HG03025 (cell line): ENCODE measurements around the gene PREX1.
"Not testable (repeated sequence)": the region's sequence is repeated elsewhere in the genome, so short reads cannot be mapped to it uniquely, and the experiment has no call there.

ENCODE experiments used
- ATAC-seq: cut with Tn5 transposase; IDR thresholded peaks from one replicate; pipeline ENCODE4 v1.9.1; 2021; ENCODE audit warnings: mild to moderate bottlenecking, moderate library complexity; ENCODE audit not compliant: unreplicated experiment, low FRiP score

Gene PREX1

GRCh38 chr20:48779435-48779834 is 48.4 kb downstream of the PREX1 start:
- ATAC-seq = no peak

GRCh38 chr20:48777821-48778220 is 50.0 kb downstream of the PREX1 start:
- no peak for ATAC-seq

GRCh38 chr20:48777005-48777404 is 50.8 kb downstream of the PREX1 start:
- no peak for ATAC-seq

GRCh38 chr20:48776306-48776705 is 51.5 kb downstream of the PREX1 start:
- no peak for ATAC-seq

GRCh38 chr20:48775545-48775944 is 52.3 kb downstream of the PREX1 start:
- not testable (repeated sequence) for ATAC-seq

GRCh38 chr20:48774696-48775095 is 53.1 kb downstream of the PREX1 start:
- no peak for ATAC-seq

- ATAC-seq = no peak
Observed at GRCh38 chr20:48773837-48774418, 53.9 kb downstream of the PREX1 start.

- ATAC-seq = no peak
Observed at GRCh38 chr20:48772183-48772976, 55.4 kb downstream of the PREX1 start.

GRCh38 chr20:48771542-48771941 is 56.3 kb downstream of the PREX1 start:
- ATAC-seq = no peak

GRCh38 chr20:48770700-48771442 is 56.9 kb downstream of the PREX1 start:
- ATAC-seq = no peak

- ATAC-seq = no peak
Observed at GRCh38 chr20:48769069-48769983, 58.5 kb downstream of the PREX1 start.

- ATAC-seq = no peak
Observed at GRCh38 chr20:48766961-48767960, 60.5 kb downstream of the PREX1 start.

- ATAC-seq = no peak
Observed at GRCh38 chr20:48766205-48766604, 61.6 kb downstream of the PREX1 start.

GRCh38 chr20:48765359-48765758 is 62.4 kb downstream of the PREX1 start:
- ATAC-seq = no peak

- ATAC-seq = no peak
Observed at GRCh38 chr20:48763216-48763914, 64.4 kb downstream of the PREX1 start.

GRCh38 chr20:48761874-48762273 is 65.9 kb downstream of the PREX1 start:
- no peak for ATAC-seq

GRCh38 chr20:48761023-48761785 is 66.6 kb downstream of the PREX1 start:
- no peak for ATAC-seq

- no peak for ATAC-seq
Observed at GRCh38 chr20:48760403-48760983, 67.3 kb downstream of the PREX1 start.
